GM19240 (cell line): ENCODE measurements around the gene OR2T10.
"Not testable (repeated sequence)": the region's sequence is repeated elsewhere in the genome, so short reads cannot be mapped to it uniquely, and the experiment has no call there.

Experiments used
- DNase-seq: peaks from one replicate; pipeline ENCODE4 v3.0.0; 2011; ENCODE audit warnings: low spot score; ENCODE audit not compliant: insufficient read length

The OR2T10 gene

DNA sequence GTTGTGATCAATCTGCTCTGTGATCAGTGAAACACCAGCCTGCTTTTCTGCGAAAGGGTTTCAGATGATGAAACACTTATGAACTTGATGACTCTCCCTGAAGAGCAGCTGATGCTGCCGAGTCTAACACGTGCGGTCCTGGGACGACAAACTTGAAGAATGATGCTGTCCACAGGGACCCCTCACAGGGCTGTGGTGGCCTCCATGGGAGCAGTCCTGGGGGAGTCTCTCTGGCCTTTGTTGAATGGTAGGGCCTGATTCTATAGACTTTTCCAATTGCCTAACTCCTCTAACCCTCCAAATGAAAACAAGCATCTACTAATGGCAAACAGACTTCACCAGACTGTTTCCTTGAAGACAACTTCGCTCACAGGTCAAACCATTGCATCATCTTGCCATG, at the start of gene OR2T10:
Gene OR2T10, minus strand, starts transcription at position 112 of the 400 bp plus-strand sequence. CDS start 3,932 bp downstream, outside the sequence.
- DNase-seq = no peak

- not testable (repeated sequence) for DNase-seq
These were observed 47.7 kb upstream of the OR2T10 start, which contains the start of gene OR2T35 for GRCh38 chr1:248645178-248645577. Gene OR2T35, minus strand, starts transcription at chr1:248645278. Its CDS starts 6,020 bp downstream, at chr1:248639258.

- DNase-seq = not testable (repeated sequence)
These were observed 45.6 kb upstream of the OR2T10 start for GRCh38 chr1:248642971-248643651.

DNA sequence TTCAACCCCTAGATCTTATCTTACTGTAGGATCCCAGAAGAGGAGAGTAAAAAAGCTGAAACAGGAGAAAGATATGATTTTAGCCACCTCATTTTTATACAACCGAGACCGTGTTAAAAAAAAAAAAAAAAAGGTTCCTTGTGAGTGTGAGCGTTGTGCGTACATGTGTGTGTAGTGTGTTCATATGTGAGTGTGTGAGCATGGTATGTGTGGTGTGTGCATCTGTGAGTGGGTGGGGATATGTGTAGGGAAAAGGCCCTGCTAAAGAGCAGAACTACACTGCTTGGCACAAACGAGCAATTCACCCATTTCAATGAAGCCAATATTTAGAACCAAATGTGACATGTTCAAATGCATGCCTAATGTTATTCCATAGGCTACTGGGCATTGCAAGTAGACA, 44.1 kb upstream of the OR2T10 start:
- DNase-seq = not testable (repeated sequence)

DNA sequence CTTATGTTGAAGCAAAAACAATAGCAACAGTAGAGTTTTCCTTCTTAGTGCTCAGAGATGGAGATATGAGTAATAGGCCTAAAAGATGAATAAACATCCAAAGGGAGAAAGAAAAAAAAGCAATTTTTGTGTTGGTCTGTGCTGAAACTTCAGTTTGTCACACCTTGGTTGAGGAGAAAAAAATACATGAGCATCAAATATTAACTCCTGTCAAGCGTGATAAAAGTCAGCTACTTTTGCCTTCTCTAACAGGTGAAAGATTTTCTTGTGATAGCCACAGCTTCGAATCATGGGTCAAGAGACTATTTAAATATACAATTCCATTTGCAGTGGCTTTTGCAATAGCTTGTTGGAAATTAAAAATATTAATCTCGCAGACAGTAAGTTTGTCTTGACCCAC, 43.4 kb upstream of the OR2T10 start:
- DNase-seq = not testable (repeated sequence)

DNA sequence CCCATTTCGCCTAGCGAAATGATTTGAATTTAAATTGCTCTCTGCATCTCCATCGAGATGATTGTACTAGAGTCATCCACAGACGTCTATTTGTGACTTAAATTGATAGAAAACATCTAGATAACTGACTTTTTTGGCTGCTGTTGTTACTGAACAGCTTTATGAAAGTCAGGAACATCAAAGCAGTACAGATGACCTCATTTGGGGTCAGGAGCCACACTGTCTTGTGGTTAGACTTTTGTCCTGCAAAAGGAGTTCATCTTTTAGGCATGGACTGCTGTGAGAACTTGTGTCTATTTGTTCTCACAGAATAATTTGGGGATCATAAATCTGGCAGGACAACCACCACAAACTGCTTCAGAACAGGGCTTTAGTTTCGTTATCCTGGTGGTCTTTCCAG, 42.2 kb upstream of the OR2T10 start:
- not testable (repeated sequence) for DNase-seq

DNA sequence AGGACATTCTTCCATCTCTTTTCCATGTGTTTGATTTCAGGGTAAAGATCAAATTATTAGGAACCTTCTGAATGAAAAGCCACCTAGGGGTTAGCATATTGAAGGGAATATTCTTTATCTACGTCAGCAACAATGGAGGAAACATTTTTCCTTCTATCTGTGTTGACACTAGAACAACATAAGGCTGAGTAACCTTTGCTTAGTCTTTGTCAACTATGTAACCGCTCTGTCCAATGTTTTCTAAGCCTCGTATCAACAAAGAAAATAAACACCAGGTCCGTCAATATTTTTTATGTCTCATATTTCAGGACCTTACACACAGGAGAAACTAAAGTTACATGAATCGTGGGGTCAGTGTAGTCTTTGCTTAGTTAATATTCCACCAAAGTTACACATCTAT, 39.1 kb upstream of the OR2T10 start:
- not testable (repeated sequence) for DNase-seq

DNA sequence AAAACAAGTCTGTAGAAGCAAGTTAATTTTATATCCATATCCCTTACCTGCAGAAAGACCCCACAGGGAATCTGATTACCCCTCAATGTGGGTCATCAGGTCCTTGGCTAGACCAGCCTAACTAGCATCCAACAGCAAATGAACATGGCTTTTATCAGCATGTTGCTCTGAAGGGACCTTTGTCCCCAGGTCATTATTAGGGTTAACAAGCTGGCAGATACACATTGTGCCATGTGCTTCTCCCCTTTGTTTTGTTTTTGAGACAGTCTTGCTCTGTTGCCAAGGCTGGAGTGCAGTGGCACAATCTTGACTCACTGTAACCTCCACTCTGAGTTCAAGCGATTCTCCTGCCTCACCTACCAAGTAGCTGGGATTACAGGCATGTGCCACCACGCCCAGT, 37.5 kb upstream of the OR2T10 start, which contains the start of gene OR2T11:
Gene OR2T11, minus strand, starts transcription at position 101 of the 400 bp plus-strand sequence. CDS start 7,963 bp downstream, outside the sequence.
- not testable (repeated sequence) for DNase-seq

DNA sequence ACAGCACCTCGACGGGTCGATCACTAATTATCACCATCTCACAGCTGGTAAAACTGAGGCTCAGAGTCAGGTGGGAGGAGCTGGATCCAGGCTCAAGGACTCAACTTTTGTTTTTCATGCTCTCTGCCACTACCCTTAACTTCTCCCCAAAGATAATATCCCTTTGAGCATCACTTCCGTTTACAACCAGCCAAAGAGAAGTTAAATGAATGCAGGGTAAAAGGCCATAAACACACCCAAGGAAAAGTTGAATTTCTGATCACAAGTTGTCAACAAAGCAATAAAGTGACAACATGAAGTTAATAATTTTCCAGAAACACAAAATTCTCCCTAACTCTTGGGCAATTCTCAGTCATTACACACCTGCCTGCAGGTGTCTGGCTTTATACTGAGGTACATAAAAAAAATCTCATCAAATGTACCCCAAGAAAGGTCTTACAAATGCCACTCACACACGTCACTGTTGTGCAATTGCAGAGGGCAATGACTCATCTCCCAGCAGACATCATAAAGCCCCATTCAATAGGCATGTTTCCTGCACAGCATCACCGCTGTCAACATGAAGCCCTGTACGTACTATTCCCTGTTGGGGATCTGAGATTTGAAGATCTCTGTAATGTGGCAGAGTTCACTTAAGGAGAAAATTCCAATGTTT, 34.0 kb upstream of the OR2T10 start:
- DNase-seq = no peak

- no peak for DNase-seq
These were observed 33.1 kb upstream of the OR2T10 start for GRCh38 chr1:248630551-248630950.

DNA sequence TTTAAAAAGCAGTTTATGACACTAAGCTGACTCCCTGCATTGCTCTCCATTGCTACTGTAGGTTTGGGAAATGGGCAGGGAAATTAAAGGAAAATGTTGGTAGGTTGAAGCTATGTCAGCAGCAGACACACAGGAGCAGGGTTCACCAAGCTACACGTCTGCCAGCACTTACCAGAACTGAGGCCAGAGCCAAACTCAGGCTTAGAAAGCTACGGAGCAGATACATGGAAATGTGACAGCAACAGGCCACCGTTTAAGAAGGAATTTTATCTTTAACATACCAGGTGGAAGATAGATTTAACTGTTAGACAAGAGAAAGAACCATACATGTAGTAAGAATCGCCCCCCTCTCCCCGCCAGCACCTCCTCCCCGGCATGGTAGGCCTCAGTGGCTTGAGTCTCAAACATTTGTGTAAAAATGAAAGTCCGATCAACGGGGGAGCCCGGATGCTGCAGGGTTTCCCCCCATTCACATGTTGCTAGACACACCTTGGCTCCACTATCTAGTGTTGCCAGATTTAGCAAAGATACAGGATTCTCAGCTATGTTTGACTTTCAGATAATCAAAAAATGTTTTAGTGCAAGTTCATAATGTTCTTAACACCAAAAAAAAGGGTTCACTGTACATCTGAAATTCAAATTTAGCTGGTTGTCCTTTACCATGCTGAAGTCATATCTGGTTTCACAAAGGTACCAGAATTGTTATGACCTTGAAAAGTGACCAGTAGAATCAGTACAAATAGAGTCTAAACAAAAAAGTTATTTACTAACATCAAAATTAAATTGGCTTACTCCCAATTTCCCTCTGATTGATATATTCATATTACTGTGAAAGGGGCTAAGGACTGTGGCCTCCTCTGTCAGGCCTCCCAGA, 30.7 kb upstream of the OR2T10 start:
- no peak for DNase-seq

GRCh38 chr1:248625971-248626370, 28.5 kb upstream of the OR2T10 start:
- DNase-seq = no peak

GRCh38 chr1:248625166-248625565, 27.7 kb upstream of the OR2T10 start:
- DNase-seq = no peak

DNA sequence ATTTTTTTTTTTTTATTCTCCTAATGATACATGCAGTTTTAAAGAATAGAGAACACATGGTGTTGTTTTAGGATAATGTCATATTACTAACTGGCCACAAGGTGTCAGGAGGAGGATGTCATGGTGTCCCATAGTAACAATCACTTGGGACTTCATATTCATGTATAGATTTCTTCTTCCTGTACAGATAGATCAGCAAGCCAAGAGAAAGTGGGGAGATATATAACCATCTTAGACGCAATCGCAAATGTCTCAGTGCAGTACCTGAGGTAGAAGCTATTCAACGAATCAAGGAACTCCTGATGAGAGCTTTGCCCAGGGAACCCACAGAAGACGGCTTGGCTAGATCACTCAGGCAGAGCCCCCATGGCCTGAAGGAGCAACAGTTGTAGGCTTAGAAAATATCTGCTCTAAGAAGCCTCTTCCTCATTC, 25.1 kb upstream of the OR2T10 start:
- DNase-seq = no peak

- DNase-seq = no peak
These were observed 24.3 kb upstream of the OR2T10 start for GRCh38 chr1:248621770-248622169.

- DNase-seq = no peak
These were observed 21.4 kb upstream of the OR2T10 start for GRCh38 chr1:248618878-248619277.

- no peak for DNase-seq
These were observed 20.6 kb upstream of the OR2T10 start for GRCh38 chr1:248618119-248618518.

- no peak for DNase-seq
These were observed 16.2 kb upstream of the OR2T10 start for GRCh38 chr1:248613742-248614141.

DNA sequence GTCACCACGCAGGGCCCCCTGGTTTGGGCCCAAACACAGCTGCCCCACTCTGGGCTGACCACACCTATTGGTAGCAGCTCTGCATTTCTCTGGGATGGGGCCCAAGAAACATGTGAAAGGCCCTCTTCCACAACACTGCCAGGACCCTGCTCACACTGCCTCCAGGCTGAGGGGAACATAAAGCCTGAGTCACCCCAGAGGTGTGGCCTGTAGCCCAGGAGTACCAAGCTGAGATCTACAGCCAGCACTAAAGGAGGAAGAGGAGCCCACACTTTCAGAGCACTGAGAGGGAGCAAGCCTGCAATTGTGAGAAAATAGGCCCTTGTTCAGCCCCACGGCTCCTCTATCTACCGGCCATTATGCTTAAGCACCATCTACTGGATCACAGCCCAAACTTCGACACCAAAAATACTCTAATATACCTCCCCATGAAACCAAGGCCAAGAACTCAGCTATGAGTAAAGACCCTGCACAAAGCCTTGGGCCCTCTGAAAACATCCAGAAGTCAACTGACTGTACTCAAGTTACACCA, 14.4 kb upstream of the OR2T10 start:
- no peak for DNase-seq

- DNase-seq = no peak
These were observed 12.8 kb upstream of the OR2T10 start for GRCh38 chr1:248610301-248610700.

DNA sequence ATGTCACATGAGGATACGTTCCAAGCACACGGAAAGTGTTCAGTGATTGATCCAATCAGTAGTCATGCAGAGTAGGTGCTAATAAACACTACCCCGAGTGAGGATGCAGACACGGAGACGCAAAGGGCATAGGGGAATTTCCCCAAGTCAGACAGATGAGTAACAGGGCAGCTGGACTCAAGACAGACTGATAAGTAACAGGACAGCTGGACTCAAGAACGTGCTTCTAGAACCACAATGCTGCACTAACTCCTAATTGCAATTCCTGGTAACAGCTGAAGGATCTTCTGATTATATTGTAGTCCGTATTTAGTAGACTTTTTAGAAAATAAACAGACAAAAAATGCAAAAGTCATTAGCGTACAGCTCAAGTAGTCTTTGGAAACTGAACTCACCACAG, 1.9 kb upstream of the OR2T10 start:
- no peak for DNase-seq
